ENCODE data around the gene GAPT. TPM values are rescaled to one million over a fixed set of nuclear protein-coding genes. Genes with fewer than 3 reads are reported as not detected.

GAPT gene
- polyA plus RNA-seq, 1 donor (not counting 4 experiments of a cell fraction or from before 2014, with no cell fraction given) = not detected

DNA sequence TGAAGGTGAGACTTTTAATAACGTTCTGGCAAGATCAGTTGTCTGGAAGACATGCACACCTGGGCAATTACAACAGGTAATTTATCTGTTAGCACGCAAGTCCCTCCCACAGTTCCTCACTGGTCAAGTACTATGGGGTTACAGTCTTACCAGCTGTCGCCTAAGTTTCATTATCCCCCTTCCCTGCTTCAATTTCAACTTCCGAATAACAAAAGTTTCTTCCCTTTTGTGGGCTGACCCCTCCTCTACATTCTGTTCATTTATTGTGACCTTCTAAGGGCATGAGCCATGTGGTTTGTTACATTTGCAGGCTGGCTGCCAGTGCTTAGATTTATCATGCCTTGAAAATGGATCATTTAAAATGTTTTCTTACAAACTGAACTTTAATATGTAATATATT, 16.5 kb downstream of the GAPT start:
- Histone ChIP-seq H3K4me1 (ENCODE audit: control insufficient read depth, extremely low read depth, insufficient read depth, low read length) (no peaks in the 10 kb centered on the region), H3K36me3 (ENCODE audit: control insufficient read depth in 2 of 2, extremely low read depth in 1 of 2, insufficient read depth in 2 of 2, low read length in 2 of 2) (no peaks in the 10 kb centered on the region), H4K20me1 (ENCODE audit: control insufficient read depth, extremely low read depth, insufficient read depth, low read length) (no peaks in the 10 kb centered on the region), H3K9me1 (ENCODE audit: control insufficient read depth, extremely low read depth, insufficient read depth, low read length) (no peaks in the 10 kb centered on the region), H3K27ac (ENCODE audit: control insufficient read depth, insufficient read depth, low read length) (no peak overlapping the region), H3K9ac (ENCODE audit: control insufficient read depth, extremely low read depth, insufficient read depth, low read length) (no peak overlapping the region), H3K9me3 (ENCODE audit: control insufficient read depth, low read depth, low read length) (no peaks in the 10 kb centered on the region), H3K27me3 (ENCODE audit: control insufficient read depth, extremely low read depth, insufficient read depth, low read length) (peaks cover 14% of the 10 kb centered on the region), H3K4me2 (ENCODE audit: control insufficient read depth, extremely low read depth, insufficient read depth, low read depth, low read length) (no peak overlapping the region), H3K4me3 (ENCODE audit: control insufficient read depth in 2 of 3, extremely low read depth in 1 of 3, insufficient read depth in 2 of 3, low read depth in 1 of 3, low read length in 3 of 3) (no peak overlapping the region), H2AFZ (ENCODE audit: control insufficient read depth, low read length) (no peak overlapping the region), H3K79me2 (ENCODE audit: control insufficient read depth, insufficient read depth, low read length) (no peaks in the 10 kb centered on the region)
- FAIRE-seq = no peak
- dilution Hi-C loops (cut with MboI; ENCODE audit: extremely low pct_ligation_motif_present, low sequenced_read_pairs) = loop anchor here (25.0 kb wide), 1 partner anchor 305 kb away; no protein-coding TSS in a partner anchor
- TF ChIP-seq EZH2 (IDR thresholded peaks at IDR 0.05; ENCODE audit: low read length) = no peak
- TF ChIP-seq, protein P1, sequence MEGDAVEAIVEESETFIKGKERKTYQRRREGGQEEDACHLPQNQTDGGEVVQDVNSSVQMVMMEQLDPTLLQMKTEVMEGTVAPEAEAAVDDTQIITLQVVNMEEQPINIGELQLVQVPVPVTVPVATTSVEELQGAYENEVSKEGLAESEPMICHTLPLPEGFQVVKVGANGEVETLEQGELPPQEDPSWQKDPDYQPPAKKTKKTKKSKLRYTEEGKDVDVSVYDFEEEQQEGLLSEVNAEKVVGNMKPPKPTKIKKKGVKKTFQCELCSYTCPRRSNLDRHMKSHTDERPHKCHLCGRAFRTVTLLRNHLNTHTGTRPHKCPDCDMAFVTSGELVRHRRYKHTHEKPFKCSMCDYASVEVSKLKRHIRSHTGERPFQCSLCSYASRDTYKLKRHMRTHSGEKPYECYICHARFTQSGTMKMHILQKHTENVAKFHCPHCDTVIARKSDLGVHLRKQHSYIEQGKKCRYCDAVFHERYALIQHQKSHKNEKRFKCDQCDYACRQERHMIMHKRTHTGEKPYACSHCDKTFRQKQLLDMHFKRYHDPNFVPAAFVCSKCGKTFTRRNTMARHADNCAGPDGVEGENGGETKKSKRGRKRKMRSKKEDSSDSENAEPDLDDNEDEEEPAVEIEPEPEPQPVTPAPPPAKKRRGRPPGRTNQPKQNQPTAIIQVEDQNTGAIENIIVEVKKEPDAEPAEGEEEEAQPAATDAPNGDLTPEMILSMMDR (optimal IDR thresholded peaks at IDR 0.05 in 1 of 3, IDR thresholded peaks at IDR 0.05 in 1 of 3, conservative IDR thresholded peaks at IDR 0.05 in 1 of 3; ENCODE audit: extremely low read depth in 1 of 3, insufficient read depth in 2 of 3, low read length in 3 of 3) = no peak
- no peak for DNase-seq (ENCODE audit: low read depth, low spot score)

DNA sequence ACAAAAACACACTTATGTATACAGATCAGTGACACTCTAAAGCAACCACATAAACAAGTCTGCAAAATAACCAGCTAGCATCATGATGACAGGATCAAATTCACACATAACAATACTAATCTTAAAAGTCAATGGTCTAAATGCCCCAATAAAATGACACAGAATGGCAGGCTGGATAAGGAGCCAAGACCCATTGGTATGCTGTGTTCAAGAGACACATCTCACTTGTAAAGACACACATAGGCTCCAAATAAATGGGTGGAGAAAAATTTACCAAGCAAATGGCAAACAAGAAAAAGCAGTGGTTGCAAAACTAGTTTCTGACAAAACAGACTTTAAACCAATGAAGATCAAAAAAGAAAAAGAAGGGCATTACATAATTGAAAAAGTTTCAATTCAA, 26.0 kb downstream of the GAPT start:
- Histone ChIP-seq H3K27ac (ENCODE audit: control insufficient read depth, insufficient read depth, low read length) (no peak overlapping the region), H3K36me3 (ENCODE audit: control insufficient read depth in 2 of 2, extremely low read depth in 1 of 2, insufficient read depth in 2 of 2, low read length in 2 of 2) (no peaks in the 10 kb centered on the region), H2AFZ (ENCODE audit: control insufficient read depth, low read length) (no peak overlapping the region), H3K9me3 (ENCODE audit: control insufficient read depth, low read depth, low read length) (no peaks in the 10 kb centered on the region), H3K9ac (ENCODE audit: control insufficient read depth, extremely low read depth, insufficient read depth, low read length) (no peak overlapping the region), H3K4me3 (ENCODE audit: control insufficient read depth in 2 of 3, extremely low read depth in 1 of 3, insufficient read depth in 2 of 3, low read depth in 1 of 3, low read length in 3 of 3) (no peak overlapping the region), H3K27me3 (ENCODE audit: control insufficient read depth, extremely low read depth, insufficient read depth, low read length) (no peaks in the 10 kb centered on the region), H3K4me2 (ENCODE audit: control insufficient read depth, extremely low read depth, insufficient read depth, low read depth, low read length) (no peak overlapping the region), H3K79me2 (ENCODE audit: control insufficient read depth, insufficient read depth, low read length) (no peaks in the 10 kb centered on the region), H4K20me1 (ENCODE audit: control insufficient read depth, extremely low read depth, insufficient read depth, low read length) (no peaks in the 10 kb centered on the region), H3K9me1 (ENCODE audit: control insufficient read depth, extremely low read depth, insufficient read depth, low read length) (no peaks in the 10 kb centered on the region), H3K4me1 (ENCODE audit: control insufficient read depth, extremely low read depth, insufficient read depth, low read length) (no peaks in the 10 kb centered on the region)
- FAIRE-seq = no peak
- dilution Hi-C loops (cut with MboI; ENCODE audit: extremely low pct_ligation_motif_present, low sequenced_read_pairs) = loop anchor here (25.0 kb wide), 1 partner anchor 295 kb away; no protein-coding TSS in a partner anchor
- DNase-seq (ENCODE audit: low read depth, low spot score) = no peak
- TF ChIP-seq, protein P1 (optimal IDR thresholded peaks at IDR 0.05 in 1 of 3, IDR thresholded peaks at IDR 0.05 in 1 of 3, conservative IDR thresholded peaks at IDR 0.05 in 1 of 3; ENCODE audit: extremely low read depth in 1 of 3, insufficient read depth in 2 of 3, low read length in 3 of 3) = no peak
- TF ChIP-seq EZH2 (IDR thresholded peaks at IDR 0.05; ENCODE audit: low read length) = no peak

Data from keratinocyte (primary cell).